Muscle of back (tissue), 11 donors: ENCODE data around the gene SLCO3A1. TPM values are rescaled to one million over a fixed set of nuclear protein-coding genes. Genes with fewer than 3 reads are reported as not detected.

Experiments
- DNase-seq, 3 donors: peaks; one replicate each; pipeline versions ENCODE4 v3.0.0 to v3.0.0-alpha.2; 2013
- polyA plus RNA-seq, 10 donors: library from polyadenylated mRNA; unstranded; fragments of 120-200 nt; gene quantifications; one replicate each; pipeline ENCODE4 v1.2.1, GENCODE V29; 2013; ENCODE audit not compliant: insufficient read length in 10 of 10

Gene SLCO3A1
- polyA plus RNA-seq, 10 donors: 5.0 to 8.7 (median 6.5) TPM

DNA sequence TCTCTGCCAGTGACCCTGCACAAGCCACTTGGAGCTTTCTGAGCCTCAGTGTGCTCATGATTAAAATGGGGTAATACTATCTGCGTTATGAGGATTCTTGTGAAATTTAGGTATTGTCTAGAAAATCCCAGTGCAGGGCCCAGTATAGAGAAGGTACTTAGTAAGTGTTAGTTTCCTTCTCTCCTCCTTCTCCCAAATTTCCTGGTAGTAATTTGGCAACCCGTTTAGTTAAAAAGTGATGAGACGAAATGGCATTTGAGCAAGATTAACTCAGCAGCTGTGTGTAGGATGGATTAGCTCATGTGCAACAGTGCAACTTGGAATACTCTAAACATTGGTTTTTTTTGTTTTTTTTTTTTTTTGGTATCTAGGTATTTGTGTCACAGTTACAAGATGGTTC, 84.6 kb downstream of the SLCO3A1 start:
- DNase-seq: no peak

DNA sequence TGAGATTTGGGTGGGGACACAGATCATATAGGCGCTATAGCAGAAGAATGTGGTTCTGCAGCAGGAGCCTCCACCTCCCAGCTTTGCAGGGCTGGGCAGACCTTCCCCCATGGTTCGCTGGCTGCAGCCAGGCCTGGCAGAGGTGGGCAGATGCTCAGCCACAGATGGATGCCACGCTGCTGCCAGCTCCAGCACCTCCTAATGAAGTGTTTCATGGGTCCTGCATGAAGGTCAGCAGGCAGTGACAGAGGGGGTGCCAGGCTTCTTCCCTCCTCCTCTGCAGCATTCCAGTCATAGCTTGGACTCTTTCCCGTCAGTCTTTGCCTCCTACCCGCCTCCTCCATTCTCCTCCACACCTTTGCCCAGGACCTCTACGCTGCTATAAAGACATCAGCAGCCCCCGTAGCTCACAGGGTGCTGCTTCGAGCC, 85.9 kb downstream of the SLCO3A1 start:
- DNase-seq: no peak

- no peak for DNase-seq
Observed at GRCh38 chr15:91940496-91941381, 87.2 kb downstream of the SLCO3A1 start.

DNA sequence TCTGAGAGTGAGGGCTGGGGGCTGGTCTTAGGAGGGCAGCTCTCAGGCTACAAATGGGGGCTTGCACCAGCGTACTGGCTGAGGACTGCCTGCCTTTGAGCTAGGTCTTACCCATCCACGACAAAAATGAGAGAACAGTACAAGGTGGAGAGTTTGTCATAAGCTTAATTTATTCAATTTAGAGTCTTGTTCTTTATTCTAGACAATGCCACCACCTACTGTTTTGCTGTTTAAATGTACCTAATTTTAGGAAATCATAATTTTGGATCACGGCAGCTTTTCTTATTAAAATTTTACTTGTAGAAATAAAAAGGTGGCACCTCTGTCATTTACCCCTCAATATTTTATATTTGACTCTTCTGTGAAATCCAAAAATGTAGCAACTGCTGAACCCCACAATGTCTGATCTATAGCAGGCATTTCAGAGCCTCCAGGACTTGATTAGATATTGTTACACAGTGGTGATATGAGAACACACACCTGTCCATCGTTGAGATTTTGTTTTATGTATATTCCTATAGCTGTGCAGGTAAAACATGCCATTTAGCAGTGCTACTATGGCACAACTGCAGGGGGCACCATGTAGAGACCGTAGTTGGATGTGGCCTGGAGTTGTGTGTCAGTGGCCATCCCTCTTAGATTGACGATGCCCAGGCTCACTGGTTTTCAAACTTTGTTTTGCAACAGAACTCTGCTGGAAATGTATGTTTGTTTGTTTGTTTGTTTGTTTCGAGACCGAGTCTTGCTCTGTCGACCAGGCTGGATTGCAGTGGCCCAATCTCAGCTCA, 88.6 kb downstream of the SLCO3A1 start:
- no peak for DNase-seq

DNA sequence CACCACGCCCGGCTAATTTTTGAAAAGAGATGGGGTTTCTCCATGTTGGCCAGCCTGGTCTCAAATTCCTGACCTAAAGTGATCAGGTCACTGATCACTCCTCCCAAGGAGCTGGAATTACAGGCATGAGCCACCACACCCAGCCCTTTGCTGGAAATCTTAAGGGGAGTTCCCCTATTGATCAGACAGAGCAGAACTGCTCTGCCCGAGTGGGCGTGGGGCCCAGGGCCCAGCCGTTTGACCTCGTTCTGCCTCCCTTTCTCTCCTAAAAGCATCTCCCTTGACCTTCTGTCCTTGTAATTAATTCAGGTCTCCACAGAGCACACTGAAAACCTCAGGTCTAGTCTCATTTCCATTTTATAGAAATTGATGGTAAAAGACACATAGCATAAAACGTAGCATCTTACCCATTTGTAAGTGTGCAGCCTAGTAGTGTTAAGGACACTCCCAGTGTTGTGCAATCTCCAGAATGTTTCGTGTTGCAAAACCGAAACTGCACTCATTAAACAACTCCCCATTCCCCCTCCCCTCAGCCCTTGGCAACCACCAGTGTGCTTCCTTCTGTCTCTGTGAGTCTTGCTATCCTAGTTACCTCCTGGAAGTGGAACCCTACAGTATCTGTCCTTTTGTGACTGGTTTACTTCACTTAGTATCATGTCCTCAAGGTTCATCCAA, 89.3 kb downstream of the SLCO3A1 start:
- peak; percentile 72 to 91 (median 85) for DNase-seq

- DNase-seq: no peak
Observed at GRCh38 chr15:91944331-91944730, 90.8 kb downstream of the SLCO3A1 start.

DNA sequence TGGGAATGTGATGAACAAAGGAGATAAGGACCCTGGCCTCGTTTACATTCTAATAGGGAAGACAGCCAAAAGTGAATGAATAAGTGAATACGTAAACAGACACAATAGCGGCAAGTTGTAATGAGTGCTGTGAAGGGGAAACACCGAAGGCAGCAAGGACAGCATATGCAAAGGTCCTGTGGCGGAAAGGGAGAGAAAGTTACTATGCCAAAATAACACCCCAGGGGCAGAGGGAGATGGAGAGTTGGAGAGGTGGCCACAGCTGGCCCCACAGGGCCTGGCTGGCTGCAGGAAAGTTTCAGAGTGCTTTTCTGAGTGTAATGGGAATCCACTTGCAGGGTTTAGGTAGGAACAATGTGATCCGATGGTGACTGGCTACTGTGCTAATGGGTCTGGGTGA, 91.9 kb downstream of the SLCO3A1 start:
- no peak for DNase-seq

- DNase-seq: no peak
Observed at GRCh38 chr15:91946075-91946474, 92.6 kb downstream of the SLCO3A1 start.

- no peak for DNase-seq
Observed at GRCh38 chr15:91946581-91947292, 93.2 kb downstream of the SLCO3A1 start.

- no peak for DNase-seq
Observed at GRCh38 chr15:91947293-91947679, 93.8 kb downstream of the SLCO3A1 start.

DNA sequence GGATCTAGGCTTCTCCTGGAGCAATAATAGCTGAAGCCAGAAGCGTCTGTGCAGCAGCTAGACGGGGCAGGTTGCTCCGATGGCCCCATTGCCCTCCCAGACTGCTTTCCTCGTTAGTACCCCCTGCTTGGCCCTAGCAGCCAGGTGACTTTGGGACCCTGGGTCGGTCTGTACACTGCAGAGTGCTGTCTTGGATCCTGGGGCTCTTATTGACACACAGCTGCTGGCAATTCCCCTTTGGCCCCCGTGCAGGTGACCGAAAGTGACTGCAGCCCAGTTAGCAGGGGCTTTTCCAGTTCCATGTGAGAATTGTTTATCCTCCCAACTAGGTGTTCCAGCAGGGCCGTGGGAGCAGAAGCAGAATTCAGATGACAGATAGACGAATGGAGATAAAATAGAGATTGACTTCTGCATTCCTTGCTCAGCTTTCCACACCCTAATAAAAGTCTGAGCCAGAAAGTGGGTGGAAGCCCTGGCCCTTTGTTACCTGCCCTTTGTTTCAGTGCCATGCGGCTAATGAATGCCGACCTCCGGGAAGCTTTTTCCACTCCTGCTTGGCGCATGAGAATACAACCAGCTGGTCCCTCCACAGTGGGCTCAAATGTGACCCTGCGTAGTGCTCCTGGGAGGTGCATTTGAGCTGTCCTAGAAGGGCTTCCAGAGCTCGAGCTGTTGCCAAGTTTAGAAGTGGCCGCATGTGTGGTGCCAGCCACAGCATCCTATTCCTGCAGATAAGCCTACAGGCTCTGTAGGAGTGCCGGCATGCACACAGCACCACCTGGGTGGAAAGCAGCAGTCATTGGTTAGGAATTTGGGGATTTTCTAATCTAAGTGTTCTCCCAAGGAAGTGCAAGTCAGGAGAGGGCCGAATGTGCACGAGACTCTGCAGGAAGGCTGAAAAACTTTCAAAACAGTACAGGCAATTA, 94.4 kb downstream of the SLCO3A1 start:
- no peak for DNase-seq

DNA sequence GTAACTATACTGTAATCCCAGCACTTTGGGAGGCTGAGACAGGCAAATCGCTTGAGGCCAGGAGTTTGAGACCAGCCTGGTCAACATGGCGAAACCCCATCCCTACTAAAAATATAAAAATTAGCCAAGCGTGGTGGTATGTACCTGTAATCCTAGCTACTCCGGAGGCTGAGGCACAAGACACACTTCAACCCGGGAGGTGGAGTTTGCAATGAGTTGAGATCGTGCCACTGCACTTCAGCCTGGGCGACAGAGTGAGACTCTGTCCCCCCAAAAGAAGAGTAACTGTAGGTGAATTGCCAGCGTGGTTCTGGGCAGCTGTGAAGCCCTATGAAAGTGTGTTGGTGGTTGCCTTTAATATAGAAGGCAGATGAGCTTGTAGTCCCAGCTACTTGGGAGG, 95.9 kb downstream of the SLCO3A1 start:
- DNase-seq: no peak

DNA sequence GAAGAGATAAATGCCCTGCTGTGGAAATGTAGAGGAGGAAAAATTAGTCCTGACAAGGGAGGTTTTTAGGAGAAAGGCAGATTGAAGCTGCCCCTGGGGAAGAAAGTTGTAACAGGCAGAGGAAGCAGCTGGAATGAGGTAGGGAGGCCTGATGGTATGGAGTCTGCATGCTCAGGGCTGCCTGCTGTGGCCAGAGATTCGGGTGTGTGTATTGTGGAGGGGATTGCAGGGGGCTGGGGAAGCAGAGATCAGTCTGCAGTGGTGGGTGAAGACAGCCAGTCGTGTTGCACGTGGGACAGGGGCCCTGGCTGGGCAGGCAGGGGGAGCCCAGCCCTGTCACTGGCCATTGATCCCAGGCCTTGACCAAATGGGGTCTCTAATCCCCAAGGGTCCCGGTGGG, 96.5 kb downstream of the SLCO3A1 start:
- no peak for DNase-seq

DNA sequence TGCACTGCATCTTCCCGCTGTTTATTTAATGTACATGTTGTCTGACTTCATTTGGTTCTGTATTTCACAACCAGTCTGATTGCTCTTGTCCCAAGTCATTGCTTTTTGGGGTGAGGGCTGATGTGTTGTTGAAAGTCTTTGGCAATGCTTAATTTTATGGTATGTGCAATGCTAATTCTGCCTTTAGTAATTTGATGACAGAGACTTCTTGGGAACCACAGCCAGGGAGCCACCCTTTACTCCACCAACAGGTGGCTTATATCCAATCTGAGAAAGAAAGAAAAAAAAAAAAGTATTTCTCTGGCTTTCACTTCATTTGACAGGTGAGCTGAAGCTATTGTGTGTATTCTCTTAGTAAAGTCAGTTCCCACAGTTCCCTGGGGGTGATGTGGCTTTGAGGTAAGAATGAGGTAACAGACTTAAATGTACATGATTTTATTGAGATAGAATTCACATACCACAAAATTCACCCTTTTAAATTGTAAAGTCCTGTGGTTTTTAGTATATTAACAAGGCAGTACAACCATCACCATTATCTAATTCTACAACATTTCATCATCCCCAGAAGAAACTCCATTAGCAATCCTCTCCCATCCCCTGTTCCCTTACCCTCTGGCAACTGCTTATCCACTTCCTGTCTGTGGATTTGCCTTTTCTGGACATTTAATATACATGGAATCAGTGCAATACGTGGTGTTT, 97.3 kb downstream of the SLCO3A1 start:
- no peak for DNase-seq

GRCh38 chr15:91952216-91952615, 98.7 kb downstream of the SLCO3A1 start:
- no peak for DNase-seq

- no peak for DNase-seq
Observed at GRCh38 chr15:91953432-91953831, 99.9 kb downstream of the SLCO3A1 start.

- DNase-seq: no peak
Observed at GRCh38 chr15:91954292-91954691, 100.8 kb downstream of the SLCO3A1 start.

DNA sequence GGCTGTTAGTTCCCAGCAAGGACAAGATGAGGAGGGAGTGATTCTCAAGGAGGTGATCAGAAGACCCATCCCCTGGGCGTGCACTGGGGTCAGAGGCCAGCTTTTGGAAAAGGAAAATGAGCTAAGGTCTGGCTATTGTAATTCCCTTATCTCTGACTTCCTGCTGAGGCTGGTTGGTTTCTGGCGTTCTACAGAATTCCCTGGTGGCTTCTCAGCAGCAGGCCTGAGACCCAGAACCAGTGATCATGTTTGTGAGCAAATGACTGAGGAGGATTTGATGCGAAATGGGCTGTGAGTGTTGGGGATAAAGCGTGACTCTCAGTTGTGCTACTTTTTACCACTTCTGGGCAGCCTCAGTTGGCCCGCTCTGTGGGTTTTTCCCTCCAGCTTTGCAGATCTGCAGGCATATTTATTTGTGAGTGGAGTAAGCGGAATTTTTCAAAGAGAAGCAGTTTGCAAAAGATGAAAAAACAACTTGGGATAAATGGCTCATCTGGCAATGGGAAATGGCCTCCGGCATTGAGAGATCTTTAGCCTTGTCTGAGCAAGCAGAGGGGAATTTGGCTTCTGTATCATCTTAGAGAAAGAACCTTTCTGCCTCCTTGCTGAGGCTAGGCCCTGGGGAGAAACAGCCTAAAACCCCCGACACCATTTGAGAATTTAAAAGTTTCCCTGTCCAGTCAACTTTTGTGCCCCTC, 102.7 kb downstream of the SLCO3A1 start:
- no peak for DNase-seq

GRCh38 chr15:91961357-91961756, 107.8 kb downstream of the SLCO3A1 start:
- no peak for DNase-seq
